Peyer's patch (tissue), 4 donors: ENCODE measurements around the gene CCL5.

ENCODE experiments used
- CTCF ChIP-seq, 6 experiments: fragments of 450-650 bp in 4 of 6; fragments of 200-600 bp in 2 of 6; sonication (generic) in 1 of 6; IDR thresholded peaks; one replicate each; pipeline ENCODE4 v1.5.1; 2017 to 2019; ENCODE audit warnings: antibody characterized with exemption in 6 of 6, mild to moderate bottlenecking in 3 of 6, moderate library complexity in 1 of 6
- POLR2A ChIP-seq, 2 donors: fragments of 450-650 bp; IDR thresholded peaks; one replicate each; pipeline ENCODE4 v1.5.1; 2017; ENCODE audit warnings: antibody characterized with exemption in 2 of 2, mild to moderate bottlenecking in 2 of 2, moderate library complexity in 2 of 2

- no peak for TF ChIP-seq POLR2A (IDR thresholded peaks at IDR 0.05)
- no peak for TF ChIP-seq CTCF (IDR thresholded peaks at IDR 0.05)
These were observed 37.9 kb downstream of the CCL5 start for GRCh38 chr17:35842239-35842638.
